ENCODE results near the gene ATXN10.

ATXN10 gene

DNA sequence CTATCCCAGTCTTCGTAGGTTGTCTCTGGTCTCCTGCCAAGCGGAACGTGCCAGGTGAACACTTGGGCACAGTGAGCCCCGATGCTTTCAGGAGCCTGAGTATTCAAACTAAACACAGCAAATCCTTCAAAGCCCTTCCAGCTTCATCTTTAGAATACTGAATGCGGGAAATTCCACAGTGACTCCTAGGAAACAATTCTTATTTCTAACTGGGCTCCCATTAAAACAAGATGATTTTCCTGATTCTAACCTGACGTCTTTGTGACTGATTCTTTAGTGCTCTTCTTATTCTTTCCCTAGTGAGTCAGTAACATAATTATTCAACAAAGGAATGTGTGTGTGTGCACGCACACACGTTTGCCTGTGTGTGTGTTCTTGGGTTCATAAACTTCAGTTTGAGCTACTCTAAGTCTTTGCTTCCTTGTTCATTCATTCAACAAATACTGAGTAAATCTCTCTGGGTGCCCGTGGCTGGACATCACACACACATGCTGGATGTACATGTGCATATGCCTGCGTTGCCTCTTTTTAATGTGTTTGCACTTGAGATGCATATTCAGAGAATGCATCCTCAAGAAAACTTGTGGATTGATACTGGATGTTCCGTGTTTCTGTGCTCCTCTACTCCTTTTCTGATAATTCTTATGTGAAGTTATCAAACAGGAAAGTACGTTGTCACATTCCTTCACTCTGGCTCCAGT is 170.8 kb downstream of the ATXN10 start:
- Histone ChIP-seq H3F3A (ENCODE audit: control insufficient read depth, insufficient read depth) (no peaks in the 10 kb centered on the region), H3K4me2 (ENCODE audit: low read length) (no peak overlapping the region), H3K4me1 (ENCODE audit: control insufficient read depth, low read length) (no peaks in the 10 kb centered on the region), H3K36me3 (ENCODE audit: control insufficient read depth, low read length) (peaks cover 40% of the 10 kb centered on the region), H3K4me3 (ENCODE audit: low read length) (no peak overlapping the region), H3K9me3 (ENCODE audit: control insufficient read depth, insufficient read depth, low read length) (no peaks in the 10 kb centered on the region), H3K9me2 (replicated peaks; ENCODE audit: control insufficient read depth, low read length) (no peaks in the 10 kb centered on the region), H3K27ac (ENCODE audit: low read depth, low read length) (no peak overlapping the region), H4K20me1 (ENCODE audit: control insufficient read depth, insufficient read depth, low read depth, low read length) (no peaks in the 10 kb centered on the region), H3K27me3 (ENCODE audit: control insufficient read depth, low read length) (no peaks in the 10 kb centered on the region), H3K79me2 (ENCODE audit: control insufficient read depth, low read length) (no peaks in the 10 kb centered on the region)
- TF ChIP-seq, protein P1, sequence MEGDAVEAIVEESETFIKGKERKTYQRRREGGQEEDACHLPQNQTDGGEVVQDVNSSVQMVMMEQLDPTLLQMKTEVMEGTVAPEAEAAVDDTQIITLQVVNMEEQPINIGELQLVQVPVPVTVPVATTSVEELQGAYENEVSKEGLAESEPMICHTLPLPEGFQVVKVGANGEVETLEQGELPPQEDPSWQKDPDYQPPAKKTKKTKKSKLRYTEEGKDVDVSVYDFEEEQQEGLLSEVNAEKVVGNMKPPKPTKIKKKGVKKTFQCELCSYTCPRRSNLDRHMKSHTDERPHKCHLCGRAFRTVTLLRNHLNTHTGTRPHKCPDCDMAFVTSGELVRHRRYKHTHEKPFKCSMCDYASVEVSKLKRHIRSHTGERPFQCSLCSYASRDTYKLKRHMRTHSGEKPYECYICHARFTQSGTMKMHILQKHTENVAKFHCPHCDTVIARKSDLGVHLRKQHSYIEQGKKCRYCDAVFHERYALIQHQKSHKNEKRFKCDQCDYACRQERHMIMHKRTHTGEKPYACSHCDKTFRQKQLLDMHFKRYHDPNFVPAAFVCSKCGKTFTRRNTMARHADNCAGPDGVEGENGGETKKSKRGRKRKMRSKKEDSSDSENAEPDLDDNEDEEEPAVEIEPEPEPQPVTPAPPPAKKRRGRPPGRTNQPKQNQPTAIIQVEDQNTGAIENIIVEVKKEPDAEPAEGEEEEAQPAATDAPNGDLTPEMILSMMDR (IDR thresholded peaks at IDR 0.05; ENCODE audit: low read depth, low read length, poor library complexity, severe bottlenecking) = no peak
- no peak for TF ChIP-seq EZH2phosphoT487 (IDR thresholded peaks at IDR 0.05; ENCODE audit: borderline replicate concordance, low read length)

DNA sequence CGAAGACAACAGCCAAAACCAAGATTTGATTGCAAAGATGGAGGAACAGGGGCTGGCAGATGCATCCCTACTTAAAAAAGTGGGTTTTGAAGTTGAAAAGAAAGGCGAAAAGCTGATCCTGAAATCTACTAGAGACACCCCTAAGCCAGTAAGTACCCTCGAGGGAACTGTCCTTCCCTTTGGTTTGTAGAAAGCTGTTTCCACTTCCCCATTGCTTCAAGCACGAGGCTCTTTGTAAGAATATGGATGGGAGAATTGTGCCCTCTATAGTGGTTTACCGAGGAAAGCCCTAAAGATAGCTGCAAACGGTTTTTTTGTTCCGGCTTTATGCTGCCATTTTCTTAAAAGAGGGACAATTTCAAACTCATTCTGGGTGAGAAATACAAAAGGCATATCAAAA is 171.4 kb downstream of the ATXN10 start:
- Histone ChIP-seq H3K9me2 (replicated peaks; ENCODE audit: control insufficient read depth, low read length) (no peaks in the 10 kb centered on the region), H3K9me3 (ENCODE audit: control insufficient read depth, insufficient read depth, low read length) (no peaks in the 10 kb centered on the region), H3K27ac (ENCODE audit: low read depth, low read length) (no peak overlapping the region), H3K79me2 (ENCODE audit: control insufficient read depth, low read length) (no peaks in the 10 kb centered on the region), H3K36me3 (ENCODE audit: control insufficient read depth, low read length) (peaks cover 46% of the 10 kb centered on the region), H3K4me1 (ENCODE audit: control insufficient read depth, low read length) (no peaks in the 10 kb centered on the region), H3K4me2 (ENCODE audit: low read length) (no peak overlapping the region), H3K27me3 (ENCODE audit: control insufficient read depth, low read length) (no peaks in the 10 kb centered on the region), H3K4me3 (ENCODE audit: low read length) (no peak overlapping the region), H3F3A (ENCODE audit: control insufficient read depth, insufficient read depth) (no peaks in the 10 kb centered on the region), H4K20me1 (ENCODE audit: control insufficient read depth, insufficient read depth, low read depth, low read length) (no peaks in the 10 kb centered on the region)
- TF ChIP-seq EZH2phosphoT487 (IDR thresholded peaks at IDR 0.05; ENCODE audit: borderline replicate concordance, low read length) = no peak
- TF ChIP-seq, protein P1 (IDR thresholded peaks at IDR 0.05; ENCODE audit: low read depth, low read length, poor library complexity, severe bottlenecking) = no peak

DNA sequence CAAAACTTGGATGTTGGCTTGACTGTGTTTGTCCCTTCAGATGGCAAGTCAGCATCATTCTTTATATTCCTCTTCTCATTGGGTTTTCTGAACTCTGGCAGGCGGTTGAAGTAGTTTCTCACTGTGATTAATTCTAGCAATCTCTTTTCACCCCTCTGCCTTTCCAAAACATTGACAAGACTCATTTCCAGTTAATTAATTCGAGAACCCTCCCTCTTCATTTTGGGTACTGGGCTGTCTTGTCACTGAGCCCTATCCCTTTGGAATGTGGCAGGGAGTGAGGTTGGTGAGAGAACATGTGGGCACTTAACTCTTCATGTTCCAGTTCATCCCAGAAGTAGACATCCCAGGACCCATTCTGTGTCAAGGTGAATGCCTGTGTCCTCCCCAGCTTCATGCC is 172.4 kb downstream of the ATXN10 start:
- Histone ChIP-seq H3K79me2 (ENCODE audit: control insufficient read depth, low read length) (no peaks in the 10 kb centered on the region), H3K9me3 (ENCODE audit: control insufficient read depth, insufficient read depth, low read length) (no peaks in the 10 kb centered on the region), H3K27ac (ENCODE audit: low read depth, low read length) (no peak overlapping the region), H4K20me1 (ENCODE audit: control insufficient read depth, insufficient read depth, low read depth, low read length) (no peaks in the 10 kb centered on the region), H3K36me3 (ENCODE audit: control insufficient read depth, low read length) (peaks cover 55% of the 10 kb centered on the region), H3F3A (ENCODE audit: control insufficient read depth, insufficient read depth) (no peaks in the 10 kb centered on the region), H3K27me3 (ENCODE audit: control insufficient read depth, low read length) (no peaks in the 10 kb centered on the region), H3K4me3 (ENCODE audit: low read length) (no peak overlapping the region), H3K4me2 (ENCODE audit: low read length) (no peak overlapping the region), H3K9me2 (replicated peaks; ENCODE audit: control insufficient read depth, low read length) (no peaks in the 10 kb centered on the region), H3K4me1 (ENCODE audit: control insufficient read depth, low read length) (no peaks in the 10 kb centered on the region)
- TF ChIP-seq, protein P1 (IDR thresholded peaks at IDR 0.05; ENCODE audit: low read depth, low read length, poor library complexity, severe bottlenecking) = no peak
- TF ChIP-seq EZH2phosphoT487 (IDR thresholded peaks at IDR 0.05; ENCODE audit: borderline replicate concordance, low read length) = no peak

Measured in DOHH2 (cell line).